Metanephros (tissue), 1 donor: Measurements from ENCODE around the gene GKAP1. TPM values are rescaled to one million over a fixed set of nuclear protein-coding genes. Genes with fewer than 3 reads are reported as not detected.

Experiments used
- total RNA-seq: library from RNA; depleted of rRNA; stranded (reverse); fragments of >200 nt; gene quantifications from one replicate; pipeline ENCODE4 v1.2.3, GENCODE V29; 2014

GKAP1 gene
- total RNA-seq = 6.5 TPM

GRCh38 chr9:83817356-83818278, at the start of gene GKAP1:
Gene GKAP1, minus strand, starts transcription at chr9:83817769. Its CDS starts 11,252 bp downstream, at chr9:83806517.

GRCh38 chr9:83707768-83708514, 109.6 kb downstream of the GKAP1 start, which contains the start of gene UBQLN1:
Gene UBQLN1, minus strand, starts transcription at chr9:83707958. Its CDS starts 279 bp downstream, at chr9:83707679.

Other genes starting within 250 kb of the GKAP1 start
- gene IDNK, start 194.6 kb downstream of the GKAP1 start, total RNA-seq = 4.8 TPM
- gene UBQLN1, start 109.8 kb downstream of the GKAP1 start, total RNA-seq = 128 TPM
- gene KIF27, start 103.7 kb upstream of the GKAP1 start, total RNA-seq = 11.5 TPM
- 566 TPM for gene HNRNPK, start 162.4 kb upstream of the GKAP1 start, total RNA-seq
- 11.3 TPM for gene RMI1, start 163.0 kb upstream of the GKAP1 start, total RNA-seq